GM21360 (cell line): Measurements from ENCODE around the gene C6orf52.
A peak's percentile ranks its signal among the peaks of the same experiment; 100 is the strongest.
"Not testable (repeated sequence)": the region's sequence is repeated elsewhere in the genome, so short reads cannot be mapped to it uniquely, and the experiment has no call there.

Experiments
- ATAC-seq: cut with Tn5 transposase; IDR thresholded peaks from one replicate; pipeline ENCODE4 v1.9.1; 2021; ENCODE audit warnings: mild to moderate bottlenecking, moderate library complexity; ENCODE audit not compliant: unreplicated experiment

C6orf52 gene

GRCh38 chr6:10694302-10695085, at the start of gene C6orf52, which contains the start of gene PAK1IP1:
Gene C6orf52 (minus strand): TSS chr6:10694616. CDS start chr6:10687550, 7,066 bp downstream.
Gene PAK1IP1 (plus strand): TSS chr6:10694972. CDS start chr6:10694986, 14 bp downstream.
- ATAC-seq = peak; percentile 97

GRCh38 chr6:10743515-10743914, 49.1 kb upstream of the C6orf52 start:
- no peak for ATAC-seq

GRCh38 chr6:10742251-10742650, 47.8 kb upstream of the C6orf52 start:
- no peak for ATAC-seq

- not testable (repeated sequence) for ATAC-seq
Observed at GRCh38 chr6:10741643-10742042, 47.2 kb upstream of the C6orf52 start.

GRCh38 chr6:10740061-10740460, 45.6 kb upstream of the C6orf52 start:
- no peak for ATAC-seq

- ATAC-seq = no peak
Observed at GRCh38 chr6:10736731-10737130, 42.3 kb upstream of the C6orf52 start.

- ATAC-seq = no peak
Observed at GRCh38 chr6:10733863-10734262, 39.4 kb upstream of the C6orf52 start.

GRCh38 chr6:10733151-10733715, 38.8 kb upstream of the C6orf52 start:
- no peak for ATAC-seq

GRCh38 chr6:10730254-10730653, 35.8 kb upstream of the C6orf52 start:
- ATAC-seq = no peak

- ATAC-seq = no peak
Observed at GRCh38 chr6:10725716-10726115, 31.3 kb upstream of the C6orf52 start.

GRCh38 chr6:10725044-10725443, 30.6 kb upstream of the C6orf52 start:
- ATAC-seq = no peak

GRCh38 chr6:10723567-10723881, 29.1 kb upstream of the C6orf52 start:
- ATAC-seq = no peak

- ATAC-seq = peak; percentile 100
Observed at GRCh38 chr6:10722820-10723566, 28.6 kb upstream of the C6orf52 start, which contains the start of gene TMEM14C. Gene TMEM14C (plus strand): TSS chr6:10723070. CDS start chr6:10724614, 1,544 bp downstream.

GRCh38 chr6:10722570-10722819, 28.1 kb upstream of the C6orf52 start:
- ATAC-seq = no peak

- no peak for ATAC-seq
Observed at GRCh38 chr6:10721850-10722569, 27.6 kb upstream of the C6orf52 start.

GRCh38 chr6:10720960-10721849, 26.8 kb upstream of the C6orf52 start:
- ATAC-seq = not testable (repeated sequence)

GRCh38 chr6:10720265-10720959, 26.0 kb upstream of the C6orf52 start:
- no peak for ATAC-seq

GRCh38 chr6:10719964-10720264, 25.5 kb upstream of the C6orf52 start:
- no peak for ATAC-seq

GRCh38 chr6:10719296-10719963, 25.0 kb upstream of the C6orf52 start:
- ATAC-seq = no peak
